MM.1S (cell line): Measurements from ENCODE around the gene AKR7A2.

ENCODE experiments used
- CTCF ChIP-seq: fragments of 300-600 bp; sonication (generic); IDR thresholded peaks from 2 replicates; pipeline ENCODE4 v1.5.1; 2016; ENCODE audit warnings: antibody characterized with exemption, low read length, mixed read lengths
- EZH2phosphoT487 ChIP-seq: fragments of 300-600 bp; sonication (generic); IDR thresholded peaks from 2 replicates; pipeline ENCODE4 v1.6.1; 2018; ENCODE audit warnings: antibody characterized with exemption, low read length

GRCh38 chr1:19338323-19338762 is 26.4 kb upstream of the AKR7A2 start:
- TF ChIP-seq CTCF = no peak
- TF ChIP-seq EZH2phosphoT487 = no peak
